NCI-H2171 (cell line): ENCODE data around the gene KLHL6.

ENCODE experiments used
- DNase-seq: peaks from one replicate; lab custom pipeline; 2025; lab: John Stamatoyannopoulos, UW

Gene KLHL6

GRCh38 chr3:183502237-183503181, 53.0 kb downstream of the KLHL6 start:
- no peak for DNase-seq

GRCh38 chr3:183500981-183501704, 54.4 kb downstream of the KLHL6 start:
- DNase-seq: no peak

GRCh38 chr3:183500319-183500718, 55.2 kb downstream of the KLHL6 start:
- DNase-seq: no peak

- no peak for DNase-seq
Measured at GRCh38 chr3:183498634-183499033, 56.9 kb downstream of the KLHL6 start.

- DNase-seq: no peak
Measured at GRCh38 chr3:183497313-183497712, 58.2 kb downstream of the KLHL6 start.

- no peak for DNase-seq
Measured at GRCh38 chr3:183496311-183496710, 59.2 kb downstream of the KLHL6 start.

- no peak for DNase-seq
Measured at GRCh38 chr3:183494341-183494740, 61.2 kb downstream of the KLHL6 start.

GRCh38 chr3:183493296-183494045, 62.0 kb downstream of the KLHL6 start:
- DNase-seq: no peak

- no peak for DNase-seq
Measured at GRCh38 chr3:183492849-183493179, 62.7 kb downstream of the KLHL6 start.

GRCh38 chr3:183491923-183492848, 63.3 kb downstream of the KLHL6 start:
- no peak for DNase-seq

- no peak for DNase-seq
Measured at GRCh38 chr3:183491109-183491922, 64.2 kb downstream of the KLHL6 start.

GRCh38 chr3:183490653-183491052, 64.9 kb downstream of the KLHL6 start:
- DNase-seq: peak; percentile 65

GRCh38 chr3:183490211-183490601, 65.3 kb downstream of the KLHL6 start:
- DNase-seq: no peak

GRCh38 chr3:183489455-183490210, 65.9 kb downstream of the KLHL6 start:
- no peak for DNase-seq

- DNase-seq: no peak
Measured at GRCh38 chr3:183488343-183488742, 67.2 kb downstream of the KLHL6 start.

- no peak for DNase-seq
Measured at GRCh38 chr3:183487896-183488295, 67.6 kb downstream of the KLHL6 start.

- DNase-seq: no peak
Measured at GRCh38 chr3:183487016-183487415, 68.5 kb downstream of the KLHL6 start.

- DNase-seq: no peak
Measured at GRCh38 chr3:183486472-183486871, 69.0 kb downstream of the KLHL6 start.

- no peak for DNase-seq
Measured at GRCh38 chr3:183485585-183485984, 69.9 kb downstream of the KLHL6 start.

- no peak for DNase-seq
Measured at GRCh38 chr3:183485093-183485492, 70.4 kb downstream of the KLHL6 start.
